ENCODE measurements around the gene PDE8A. TPM values are rescaled to one million over a fixed set of nuclear protein-coding genes. Genes with fewer than 3 reads are reported as not detected.

The PDE8A gene
- polyA plus RNA-seq, 1 experiment: 22.5 TPM

GRCh38 chr15:85104584-85104983, 122.9 kb downstream of the PDE8A start:
- H3K36me3 ChIP-seq (ENCODE audit: control insufficient read depth, insufficient read depth, low read length): no peaks in the 10 kb centered on the region; the same call in 1 of the 2 replicates
- POLR2A ChIA-PET: no interaction called here
- no peak overlapping the region for H3K4me3 ChIP-seq (ENCODE audit: low read depth, low read length)
- DNase-seq (ENCODE audit: low read depth): no peak
- TF ChIP-seq CTCF (IDR thresholded peaks at IDR 0.05; ENCODE audit: insufficient read depth, low read depth, low read length): no peak
- H3K27me3 ChIP-seq (ENCODE audit: control insufficient read depth, insufficient read depth, low read length): no peaks in the 10 kb centered on the region
- CTCF ChIA-PET: no interaction called here

- Histone ChIP-seq H3K27me3 (ENCODE audit: control insufficient read depth, insufficient read depth, low read length) (no peaks in the 10 kb centered on the region), H3K4me3 (ENCODE audit: low read depth, low read length) (no peak overlapping the region), H3K36me3 (ENCODE audit: control insufficient read depth, insufficient read depth, low read length) (no peaks in the 10 kb centered on the region; the same call in 1 of the 2 replicates)
- ChIA-PET POLR2A (no interaction called here), CTCF (no interaction called here)
- TF ChIP-seq CTCF (IDR thresholded peaks at IDR 0.05; ENCODE audit: insufficient read depth, low read depth, low read length): no peak
- no peak for DNase-seq (ENCODE audit: low read depth)
Observed at GRCh38 chr15:85108136-85108535, 126.5 kb downstream of the PDE8A start.

- DNase-seq (ENCODE audit: low read depth): no peak
- ChIA-PET CTCF (no interaction called here), POLR2A (no interaction called here)
- Histone ChIP-seq H3K4me3 (ENCODE audit: low read depth, low read length) (no peak overlapping the region), H3K27me3 (ENCODE audit: control insufficient read depth, insufficient read depth, low read length) (no peaks in the 10 kb centered on the region), H3K36me3 (ENCODE audit: control insufficient read depth, insufficient read depth, low read length) (peaks cover 1% of the 10 kb centered on the region; the same call in 1 of the 2 replicates)
- no peak for TF ChIP-seq CTCF (IDR thresholded peaks at IDR 0.05; ENCODE audit: insufficient read depth, low read depth, low read length)
Observed at GRCh38 chr15:85109333-85109732, 127.7 kb downstream of the PDE8A start.

- ChIA-PET CTCF (no interaction called here), POLR2A (no interaction called here)
- TF ChIP-seq CTCF (IDR thresholded peaks at IDR 0.05; ENCODE audit: insufficient read depth, low read depth, low read length): no peak
- Histone ChIP-seq H3K27me3 (ENCODE audit: control insufficient read depth, insufficient read depth, low read length) (no peaks in the 10 kb centered on the region), H3K4me3 (ENCODE audit: low read depth, low read length) (no peak overlapping the region), H3K36me3 (ENCODE audit: control insufficient read depth, insufficient read depth, low read length) (peaks cover 4% of the 10 kb centered on the region)
- no peak for DNase-seq (ENCODE audit: low read depth)
Observed at GRCh38 chr15:85112997-85113396, 131.3 kb downstream of the PDE8A start.

- Histone ChIP-seq H3K27me3 (ENCODE audit: control insufficient read depth, insufficient read depth, low read length) (no peaks in the 10 kb centered on the region), H3K36me3 (ENCODE audit: control insufficient read depth, insufficient read depth, low read length) (peaks cover 4% of the 10 kb centered on the region), H3K4me3 (ENCODE audit: low read depth, low read length) (no peak overlapping the region)
- CTCF ChIA-PET: no interaction called here
- POLR2A ChIA-PET: no interaction called here
- no peak for TF ChIP-seq CTCF (IDR thresholded peaks at IDR 0.05; ENCODE audit: insufficient read depth, low read depth, low read length)
- DNase-seq (ENCODE audit: low read depth): no peak
Observed at GRCh38 chr15:85114886-85115285, 133.2 kb downstream of the PDE8A start.
